ENCODE results near the gene SRPK2. TPM values are rescaled to one million over a fixed set of nuclear protein-coding genes. Genes with fewer than 3 reads are reported as not detected.

The SRPK2 gene
- total RNA-seq, 1 experiment from 2014 or later: 58.2 TPM

DNA sequence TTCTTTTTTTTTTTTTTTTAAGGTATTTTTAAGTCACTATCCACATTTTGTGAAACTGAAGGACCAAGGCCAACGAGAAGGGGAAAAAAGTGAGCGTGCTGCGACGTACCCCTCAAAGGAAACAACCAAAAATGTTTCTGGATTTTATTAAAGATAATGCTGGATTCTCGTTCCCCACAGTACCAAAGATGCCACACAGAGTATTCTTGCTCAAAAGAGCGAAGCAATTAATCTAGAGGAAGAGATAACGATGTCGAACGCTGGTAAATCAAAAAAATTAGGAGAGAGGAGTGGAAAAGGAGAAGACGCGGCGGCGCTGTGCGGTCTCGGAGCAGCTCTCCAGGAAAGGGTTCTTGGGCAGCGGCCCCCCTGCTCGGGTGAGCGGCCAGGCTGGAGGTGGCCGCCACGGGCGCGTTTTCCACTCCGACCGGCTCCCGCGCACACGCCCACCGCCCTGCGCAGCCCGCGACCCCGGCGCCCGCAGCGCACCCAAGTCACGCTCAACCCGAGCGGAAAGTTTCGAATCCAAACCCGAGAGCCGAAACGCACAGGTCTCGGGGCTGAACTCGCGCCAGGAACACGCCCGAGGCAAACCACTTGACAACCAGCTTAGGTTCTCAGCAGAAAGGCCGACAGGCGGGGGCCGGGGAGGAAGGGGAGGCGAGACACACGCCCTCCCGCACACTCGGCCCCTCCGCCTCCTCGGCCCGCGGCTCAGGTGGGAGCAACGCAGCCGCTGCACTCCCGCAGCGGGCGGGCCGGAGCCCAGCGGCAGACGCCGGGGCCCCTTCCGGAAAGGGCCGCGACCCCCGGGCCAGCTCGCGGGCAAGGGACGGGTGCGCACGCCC is 989 bp downstream of the SRPK2 start:
- DNase-seq (ENCODE audit: low read depth, low spot score): no peak
- Histone ChIP-seq H3K27me3 (ENCODE audit: control insufficient read depth, insufficient read depth, low read length) (no peaks in the 10 kb centered on the region), H3K4me3 (ENCODE audit: low read depth in 2 of 2, low read length in 2 of 2) (peak overlapping the region; percentile 78 to 81), H3K27ac (ENCODE audit: low read length) (peak overlapping the region; percentile 79), H3K36me3 (ENCODE audit: control insufficient read depth, insufficient read depth, low read length) (no peaks in the 10 kb centered on the region), H3K4me1 (ENCODE audit: control insufficient read depth, insufficient read depth, low read length) (peaks cover 9% of the 10 kb centered on the region; the same call in 1 of the 2 replicates), H3K9me3 (ENCODE audit: control insufficient read depth, insufficient read depth, low read depth, low read length) (no peaks in the 10 kb centered on the region)
- TF ChIP-seq, protein P1, sequence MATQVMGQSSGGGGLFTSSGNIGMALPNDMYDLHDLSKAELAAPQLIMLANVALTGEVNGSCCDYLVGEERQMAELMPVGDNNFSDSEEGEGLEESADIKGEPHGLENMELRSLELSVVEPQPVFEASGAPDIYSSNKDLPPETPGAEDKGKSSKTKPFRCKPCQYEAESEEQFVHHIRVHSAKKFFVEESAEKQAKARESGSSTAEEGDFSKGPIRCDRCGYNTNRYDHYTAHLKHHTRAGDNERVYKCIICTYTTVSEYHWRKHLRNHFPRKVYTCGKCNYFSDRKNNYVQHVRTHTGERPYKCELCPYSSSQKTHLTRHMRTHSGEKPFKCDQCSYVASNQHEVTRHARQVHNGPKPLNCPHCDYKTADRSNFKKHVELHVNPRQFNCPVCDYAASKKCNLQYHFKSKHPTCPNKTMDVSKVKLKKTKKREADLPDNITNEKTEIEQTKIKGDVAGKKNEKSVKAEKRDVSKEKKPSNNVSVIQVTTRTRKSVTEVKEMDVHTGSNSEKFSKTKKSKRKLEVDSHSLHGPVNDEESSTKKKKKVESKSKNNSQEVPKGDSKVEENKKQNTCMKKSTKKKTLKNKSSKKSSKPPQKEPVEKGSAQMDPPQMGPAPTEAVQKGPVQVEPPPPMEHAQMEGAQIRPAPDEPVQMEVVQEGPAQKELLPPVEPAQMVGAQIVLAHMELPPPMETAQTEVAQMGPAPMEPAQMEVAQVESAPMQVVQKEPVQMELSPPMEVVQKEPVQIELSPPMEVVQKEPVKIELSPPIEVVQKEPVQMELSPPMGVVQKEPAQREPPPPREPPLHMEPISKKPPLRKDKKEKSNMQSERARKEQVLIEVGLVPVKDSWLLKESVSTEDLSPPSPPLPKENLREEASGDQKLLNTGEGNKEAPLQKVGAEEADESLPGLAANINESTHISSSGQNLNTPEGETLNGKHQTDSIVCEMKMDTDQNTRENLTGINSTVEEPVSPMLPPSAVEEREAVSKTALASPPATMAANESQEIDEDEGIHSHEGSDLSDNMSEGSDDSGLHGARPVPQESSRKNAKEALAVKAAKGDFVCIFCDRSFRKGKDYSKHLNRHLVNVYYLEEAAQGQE (IDR thresholded peaks at IDR 0.05; ENCODE audit: insufficient read depth in 1 of 2, low read depth in 2 of 2, low read length in 1 of 2): no peak
- no peak; the same call in 1 of the 2 replicates for TF ChIP-seq SIN3A (IDR thresholded peaks at IDR 0.05; ENCODE audit: borderline replicate concordance, insufficient read depth, low read depth, low read length)
- TF ChIP-seq TCF7L2 (IDR thresholded peaks at IDR 0.05; ENCODE audit: low read depth, low read length): no peak
- TF ChIP-seq POLR2AphosphoS5 (IDR thresholded peaks at IDR 0.05; ENCODE audit: low read depth, low read length): no peak
- TF ChIP-seq, protein P2, sequence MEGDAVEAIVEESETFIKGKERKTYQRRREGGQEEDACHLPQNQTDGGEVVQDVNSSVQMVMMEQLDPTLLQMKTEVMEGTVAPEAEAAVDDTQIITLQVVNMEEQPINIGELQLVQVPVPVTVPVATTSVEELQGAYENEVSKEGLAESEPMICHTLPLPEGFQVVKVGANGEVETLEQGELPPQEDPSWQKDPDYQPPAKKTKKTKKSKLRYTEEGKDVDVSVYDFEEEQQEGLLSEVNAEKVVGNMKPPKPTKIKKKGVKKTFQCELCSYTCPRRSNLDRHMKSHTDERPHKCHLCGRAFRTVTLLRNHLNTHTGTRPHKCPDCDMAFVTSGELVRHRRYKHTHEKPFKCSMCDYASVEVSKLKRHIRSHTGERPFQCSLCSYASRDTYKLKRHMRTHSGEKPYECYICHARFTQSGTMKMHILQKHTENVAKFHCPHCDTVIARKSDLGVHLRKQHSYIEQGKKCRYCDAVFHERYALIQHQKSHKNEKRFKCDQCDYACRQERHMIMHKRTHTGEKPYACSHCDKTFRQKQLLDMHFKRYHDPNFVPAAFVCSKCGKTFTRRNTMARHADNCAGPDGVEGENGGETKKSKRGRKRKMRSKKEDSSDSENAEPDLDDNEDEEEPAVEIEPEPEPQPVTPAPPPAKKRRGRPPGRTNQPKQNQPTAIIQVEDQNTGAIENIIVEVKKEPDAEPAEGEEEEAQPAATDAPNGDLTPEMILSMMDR (IDR thresholded peaks at IDR 0.05): no peak
- ChIA-PET CTCF (no interaction called here), POLR2A (interaction anchor here (0.8 kb wide), 1 partner anchor 11 kb away, joined by 9 read pairs; no protein-coding TSS in a partner anchor)
- peak; percentile 64 for ATAC-seq
- in situ Hi-C loops (cut with HindIII; ENCODE audit: low pct_unique_long_range_greater_than_20kb, low sequenced_read_pairs) (no loop called here), intact Hi-C loops (cut with micrococcal nuclease; ENCODE audit: unreplicated experiment) (no loop called here)
- BruUV-seq (replicated peaks): no TSS peak

GRCh38 chr7:105377903-105378302 is 10.8 kb downstream of the SRPK2 start:
- in situ Hi-C loops (cut with HindIII; ENCODE audit: low pct_unique_long_range_greater_than_20kb, low sequenced_read_pairs): no loop called here
- POLR2A ChIA-PET: no interaction called here
- Histone ChIP-seq H3K27ac (ENCODE audit: low read length) (no peak overlapping the region), H3K27me3 (ENCODE audit: control insufficient read depth, insufficient read depth, low read length) (no peaks in the 10 kb centered on the region), H3K36me3 (ENCODE audit: control insufficient read depth, insufficient read depth, low read length) (no peaks in the 10 kb centered on the region), H3K9me3 (ENCODE audit: control insufficient read depth, insufficient read depth, low read depth, low read length) (no peaks in the 10 kb centered on the region), H3K4me3 (ENCODE audit: low read depth in 2 of 2, low read length in 2 of 2) (no peak overlapping the region), H3K4me1 (ENCODE audit: control insufficient read depth, insufficient read depth, low read length) (no peaks in the 10 kb centered on the region)
- TF ChIP-seq POLR2AphosphoS5 (IDR thresholded peaks at IDR 0.05; ENCODE audit: low read depth, low read length) (no peak), TCF7L2 (IDR thresholded peaks at IDR 0.05; ENCODE audit: low read depth, low read length) (no peak), SIN3A (IDR thresholded peaks at IDR 0.05; ENCODE audit: borderline replicate concordance, insufficient read depth, low read depth, low read length) (no peak)
- TF ChIP-seq, protein P2 (IDR thresholded peaks at IDR 0.05): no peak
- TF ChIP-seq, protein P1 (IDR thresholded peaks at IDR 0.05; ENCODE audit: insufficient read depth in 1 of 2, low read depth in 2 of 2, low read length in 1 of 2): no peak
- DNase-seq (ENCODE audit: low read depth, low spot score) (no peak), ATAC-seq (no peak)
- TSS peak; percentile 54 for BruUV-seq (replicated peaks)
- intact Hi-C loops (cut with micrococcal nuclease; ENCODE audit: unreplicated experiment): no loop called here
- CTCF ChIA-PET: no interaction called here
